Breast epithelium (tissue), 3 donors: ENCODE data around the gene FABP7.

Source experiments
- POLR2A ChIP-seq: fragments of 450-650 bp; IDR thresholded peaks from one replicate; pipeline ENCODE4 v1.6.1; 2016; ENCODE audit warnings: antibody characterized with exemption, mild to moderate bottlenecking, moderate library complexity
- TF ChIP-seq, protein P1 (sequence below), 3 donors: fragments of 450-650 bp; IDR thresholded peaks; one replicate each; pipeline ENCODE4 v1.5.1; 2016 to 2017; ENCODE audit warnings: antibody characterized with exemption in 3 of 3, mild to moderate bottlenecking in 3 of 3, moderate library complexity in 3 of 3

DNA sequence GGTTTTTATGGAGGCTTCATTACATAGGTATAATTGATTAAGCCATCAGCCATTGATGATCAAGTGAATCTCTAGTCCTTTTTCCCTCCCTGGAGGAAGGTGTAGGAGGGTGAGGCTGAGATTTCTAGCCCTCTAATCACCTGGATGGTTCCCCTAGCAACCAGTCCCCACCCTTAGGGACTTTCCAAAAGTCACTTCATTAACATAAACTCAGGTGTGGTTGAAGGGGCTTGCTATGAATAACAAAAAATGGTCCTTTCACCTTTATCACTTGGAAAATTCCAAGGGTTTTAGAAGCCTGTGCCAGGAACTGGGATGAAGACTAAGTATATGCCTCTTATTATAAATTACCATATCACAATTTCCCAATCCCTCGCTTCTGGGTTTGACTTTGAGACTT lies 49.9 kb downstream of the FABP7 start:
- TF ChIP-seq POLR2A: no peak
- TF ChIP-seq, protein P1, sequence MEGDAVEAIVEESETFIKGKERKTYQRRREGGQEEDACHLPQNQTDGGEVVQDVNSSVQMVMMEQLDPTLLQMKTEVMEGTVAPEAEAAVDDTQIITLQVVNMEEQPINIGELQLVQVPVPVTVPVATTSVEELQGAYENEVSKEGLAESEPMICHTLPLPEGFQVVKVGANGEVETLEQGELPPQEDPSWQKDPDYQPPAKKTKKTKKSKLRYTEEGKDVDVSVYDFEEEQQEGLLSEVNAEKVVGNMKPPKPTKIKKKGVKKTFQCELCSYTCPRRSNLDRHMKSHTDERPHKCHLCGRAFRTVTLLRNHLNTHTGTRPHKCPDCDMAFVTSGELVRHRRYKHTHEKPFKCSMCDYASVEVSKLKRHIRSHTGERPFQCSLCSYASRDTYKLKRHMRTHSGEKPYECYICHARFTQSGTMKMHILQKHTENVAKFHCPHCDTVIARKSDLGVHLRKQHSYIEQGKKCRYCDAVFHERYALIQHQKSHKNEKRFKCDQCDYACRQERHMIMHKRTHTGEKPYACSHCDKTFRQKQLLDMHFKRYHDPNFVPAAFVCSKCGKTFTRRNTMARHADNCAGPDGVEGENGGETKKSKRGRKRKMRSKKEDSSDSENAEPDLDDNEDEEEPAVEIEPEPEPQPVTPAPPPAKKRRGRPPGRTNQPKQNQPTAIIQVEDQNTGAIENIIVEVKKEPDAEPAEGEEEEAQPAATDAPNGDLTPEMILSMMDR (IDR thresholded peaks at IDR 0.05): no peak
